ENCODE results near the gene KY.
"Not testable (repeated sequence)": the region's sequence is repeated elsewhere in the genome, so short reads cannot be mapped to it uniquely, and the experiment has no call there.

The KY gene

DNA sequence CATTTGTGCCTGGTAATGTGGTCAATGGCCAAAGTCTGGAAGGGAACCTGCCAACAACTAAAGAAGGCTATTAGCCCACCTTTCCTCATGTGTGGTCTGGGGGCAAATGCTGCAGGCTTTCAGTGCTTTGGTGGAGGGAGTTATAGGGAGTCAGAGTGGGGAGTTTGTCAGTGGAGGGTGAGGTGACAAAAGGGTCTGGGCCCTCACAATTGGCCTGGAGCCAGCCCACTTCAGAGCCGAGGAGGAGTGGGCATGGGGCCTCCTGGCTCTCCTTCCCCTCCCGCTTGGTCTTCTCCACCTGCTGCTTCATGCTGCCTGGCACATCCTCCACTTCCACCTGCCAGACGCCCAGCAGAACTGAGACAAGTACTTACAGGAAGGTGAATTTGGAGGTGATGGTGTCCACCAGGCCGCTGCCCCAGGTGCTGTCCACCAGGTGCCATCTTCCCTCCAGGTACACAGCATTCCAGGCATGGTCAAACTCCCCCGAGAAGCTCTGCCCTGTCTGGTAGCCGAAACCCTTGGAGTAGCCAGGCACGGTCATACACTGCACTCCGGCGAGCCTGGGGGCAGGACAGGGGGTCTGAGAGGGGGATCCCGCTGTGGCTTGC, 40.9 kb downstream of the KY start:
- DNase-seq, result no peak
- in situ Hi-C loops (cut with HindIII; ENCODE audit: low pct_ligation_motif_present, low pct_unique_long_range_greater_than_20kb, low sequenced_read_pairs), result no loop called here

GRCh38 chr3:134608771-134609435, 41.9 kb downstream of the KY start:
- DNase-seq, result no peak
- in situ Hi-C loops (cut with HindIII; ENCODE audit: low pct_ligation_motif_present, low pct_unique_long_range_greater_than_20kb, low sequenced_read_pairs), result no loop called here

- in situ Hi-C loops (cut with HindIII; ENCODE audit: low pct_ligation_motif_present, low pct_unique_long_range_greater_than_20kb, low sequenced_read_pairs), result no loop called here
- DNase-seq, result no peak
Observed at GRCh38 chr3:134608023-134608770, 42.6 kb downstream of the KY start.

DNA sequence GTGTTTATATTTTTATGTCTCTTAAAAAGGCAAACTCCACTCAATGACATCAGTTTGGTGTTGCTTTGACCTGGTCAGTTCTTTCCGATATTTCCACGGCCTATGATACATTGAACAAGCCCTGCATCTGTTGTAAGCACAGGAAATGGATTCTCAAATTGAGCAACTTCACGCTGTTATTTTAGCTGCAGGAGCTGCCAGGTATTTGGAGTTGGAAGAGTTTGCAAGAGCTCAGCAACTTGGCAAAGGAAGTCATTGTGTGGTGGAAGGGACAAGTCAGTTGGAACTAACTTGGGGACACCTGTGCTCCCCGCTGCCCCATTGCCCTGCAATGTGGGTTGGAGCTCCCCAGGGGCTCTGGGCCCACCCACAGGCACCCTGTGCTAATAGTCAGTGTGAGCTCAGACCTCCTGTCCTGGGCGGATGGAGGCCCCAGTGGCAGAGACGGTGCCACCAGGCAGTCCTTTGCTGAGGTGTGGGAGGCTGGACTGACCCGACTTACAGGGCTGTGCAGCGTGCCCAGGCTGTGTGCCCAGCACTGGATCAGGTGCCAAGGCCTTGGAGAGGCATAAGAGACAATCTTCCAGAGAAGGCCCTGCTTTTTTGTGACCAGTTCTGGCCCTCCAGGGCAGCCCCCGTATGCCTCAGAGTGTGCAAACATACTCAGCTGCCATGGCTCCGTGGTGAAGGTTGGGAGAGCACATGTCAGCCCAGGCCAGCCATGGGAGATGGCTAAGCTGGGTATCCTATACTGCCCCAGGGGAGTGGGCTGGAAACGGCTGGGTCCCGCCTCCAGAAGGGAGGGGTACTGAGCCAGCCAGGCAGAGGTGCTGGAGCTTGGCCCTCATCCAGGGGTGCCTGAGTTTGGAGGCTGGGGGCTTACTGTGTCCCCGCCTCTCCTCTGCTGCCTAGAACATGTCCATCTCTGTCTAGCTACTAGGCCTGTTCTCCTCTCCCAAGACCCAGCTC, 43.5 kb downstream of the KY start:
- no peak for DNase-seq
- in situ Hi-C loops (cut with HindIII; ENCODE audit: low pct_ligation_motif_present, low pct_unique_long_range_greater_than_20kb, low sequenced_read_pairs), result no loop called here

- in situ Hi-C loops (cut with HindIII; ENCODE audit: low pct_ligation_motif_present, low pct_unique_long_range_greater_than_20kb, low sequenced_read_pairs), result no loop called here
- no peak for DNase-seq
Observed at GRCh38 chr3:134606033-134607025, 44.5 kb downstream of the KY start.

DNA sequence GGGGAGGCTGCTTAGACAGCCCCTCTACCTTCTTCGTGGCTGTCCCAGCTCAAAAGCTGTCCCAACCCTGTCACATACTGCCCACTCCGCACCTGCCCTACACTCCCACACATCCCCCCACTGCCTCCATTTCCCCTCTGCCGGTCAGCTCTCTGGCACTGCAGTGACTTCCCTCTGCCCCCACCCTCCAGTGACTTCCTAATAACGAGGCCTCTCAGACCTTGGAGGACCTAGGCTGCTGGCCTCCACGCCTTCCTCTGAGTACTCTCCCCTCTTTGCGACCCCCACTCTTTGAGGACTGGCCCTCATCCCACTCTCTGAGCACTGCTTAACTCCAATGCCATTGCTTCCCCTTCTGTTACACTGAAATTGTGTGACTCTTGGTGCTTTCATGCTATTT, 45.3 kb downstream of the KY start:
- no peak for DNase-seq
- in situ Hi-C loops (cut with HindIII; ENCODE audit: low pct_ligation_motif_present, low pct_unique_long_range_greater_than_20kb, low sequenced_read_pairs), result no loop called here

DNA sequence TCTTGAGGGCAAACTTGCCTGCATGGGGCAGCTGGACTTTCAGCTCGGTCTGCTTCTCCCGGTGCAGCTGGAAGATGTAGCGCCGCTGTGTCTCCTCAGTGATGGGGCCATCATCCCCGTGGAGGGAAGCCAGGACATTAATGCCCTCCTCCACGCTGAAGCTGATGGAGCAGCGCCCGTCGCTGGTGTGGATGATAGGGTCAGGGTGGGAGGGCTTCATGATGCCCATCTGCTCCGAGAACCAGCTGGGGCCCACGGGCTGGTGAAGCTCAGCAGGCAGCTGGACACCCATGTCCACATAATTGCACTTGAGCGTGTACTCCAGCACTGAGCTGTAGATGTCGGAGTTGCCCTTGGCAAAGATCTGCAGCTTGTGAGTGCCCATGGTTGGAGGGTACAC, 46.9 kb downstream of the KY start:
- in situ Hi-C loops (cut with HindIII; ENCODE audit: low pct_ligation_motif_present, low pct_unique_long_range_greater_than_20kb, low sequenced_read_pairs), result no loop called here
- no peak for DNase-seq

GRCh38 chr3:134603480-134603879, 47.3 kb downstream of the KY start:
- no peak for DNase-seq
- in situ Hi-C loops (cut with HindIII; ENCODE audit: low pct_ligation_motif_present, low pct_unique_long_range_greater_than_20kb, low sequenced_read_pairs), result no loop called here

DNA sequence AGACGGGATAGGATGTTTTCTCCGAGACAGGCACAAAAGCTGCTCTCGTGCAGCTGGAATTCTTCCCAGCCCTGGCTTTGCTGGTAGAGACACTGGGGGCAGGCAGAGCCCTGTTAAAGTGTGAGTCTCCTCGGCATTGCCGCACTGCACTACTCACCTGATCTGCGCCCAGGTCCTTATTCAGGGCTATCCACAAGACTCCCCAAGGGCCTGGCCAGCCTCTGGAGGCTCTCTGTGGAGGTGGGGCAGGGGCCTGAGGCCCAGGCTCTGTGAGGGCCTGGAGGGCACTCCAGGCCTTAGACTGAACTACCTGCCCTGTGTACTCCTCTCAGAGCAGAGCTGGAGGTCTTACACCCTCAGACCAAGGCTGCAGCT, 48.4 kb downstream of the KY start:
- no peak for DNase-seq
- in situ Hi-C loops (cut with HindIII; ENCODE audit: low pct_ligation_motif_present, low pct_unique_long_range_greater_than_20kb, low sequenced_read_pairs), result no loop called here

DNA sequence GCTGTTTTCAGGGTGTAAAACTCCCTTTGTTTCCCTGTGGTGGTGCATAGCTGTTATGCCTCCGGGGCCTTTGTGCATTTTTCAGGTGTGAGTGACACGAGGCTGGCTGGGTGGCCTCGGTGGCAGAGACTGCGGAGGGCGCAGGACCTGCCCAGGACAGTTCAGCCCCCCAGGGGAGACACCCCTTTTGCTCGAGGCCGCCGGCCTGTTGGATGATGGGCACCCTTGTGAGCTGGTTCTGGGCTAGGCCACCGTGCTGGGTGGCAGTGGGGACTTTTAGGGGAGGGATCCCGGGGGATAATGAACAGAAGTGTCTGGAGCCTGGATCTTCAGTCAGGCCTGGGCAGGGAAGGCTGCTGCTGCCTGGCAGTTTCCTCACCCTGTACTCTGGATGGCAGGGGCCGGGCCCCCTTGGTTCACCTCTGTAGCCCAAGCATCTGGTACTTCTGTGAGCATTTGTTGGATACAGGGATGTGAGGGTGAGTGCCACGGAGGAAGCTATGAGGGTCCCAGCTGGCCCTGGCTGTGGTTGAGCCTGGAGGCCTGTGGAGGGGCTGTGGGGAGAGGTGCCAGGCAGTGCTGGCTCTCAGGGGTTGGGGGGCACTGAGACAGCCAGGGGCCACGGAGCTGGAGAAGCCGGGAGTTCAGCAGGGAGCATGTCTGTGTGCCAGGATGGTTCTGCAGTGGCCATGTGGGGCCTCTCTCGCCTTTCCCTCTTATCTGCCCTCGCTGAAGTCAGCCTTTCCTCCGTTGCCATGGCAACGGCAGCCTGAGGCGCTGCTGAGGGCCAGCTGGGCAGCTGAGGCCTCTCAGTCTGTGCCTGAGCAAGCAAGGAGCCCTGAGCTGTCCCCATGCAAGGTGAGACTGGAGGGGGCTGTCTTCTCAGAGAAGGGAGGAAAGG, 49.0 kb downstream of the KY start:
- in situ Hi-C loops (cut with HindIII; ENCODE audit: low pct_ligation_motif_present, low pct_unique_long_range_greater_than_20kb, low sequenced_read_pairs), result no loop called here
- no peak for DNase-seq

- in situ Hi-C loops (cut with HindIII; ENCODE audit: low pct_ligation_motif_present, low pct_unique_long_range_greater_than_20kb, low sequenced_read_pairs), result no loop called here
- peak; percentile 61 for DNase-seq
Observed at GRCh38 chr3:134600685-134601463, 49.9 kb downstream of the KY start.

- in situ Hi-C loops (cut with HindIII; ENCODE audit: low pct_ligation_motif_present, low pct_unique_long_range_greater_than_20kb, low sequenced_read_pairs), result no loop called here
- DNase-seq, result no peak
Observed at GRCh38 chr3:134600206-134600605, 50.6 kb downstream of the KY start.

- DNase-seq, result no peak
- in situ Hi-C loops (cut with HindIII; ENCODE audit: low pct_ligation_motif_present, low pct_unique_long_range_greater_than_20kb, low sequenced_read_pairs), result no loop called here
Observed at GRCh38 chr3:134598763-134599545, 51.9 kb downstream of the KY start.

DNA sequence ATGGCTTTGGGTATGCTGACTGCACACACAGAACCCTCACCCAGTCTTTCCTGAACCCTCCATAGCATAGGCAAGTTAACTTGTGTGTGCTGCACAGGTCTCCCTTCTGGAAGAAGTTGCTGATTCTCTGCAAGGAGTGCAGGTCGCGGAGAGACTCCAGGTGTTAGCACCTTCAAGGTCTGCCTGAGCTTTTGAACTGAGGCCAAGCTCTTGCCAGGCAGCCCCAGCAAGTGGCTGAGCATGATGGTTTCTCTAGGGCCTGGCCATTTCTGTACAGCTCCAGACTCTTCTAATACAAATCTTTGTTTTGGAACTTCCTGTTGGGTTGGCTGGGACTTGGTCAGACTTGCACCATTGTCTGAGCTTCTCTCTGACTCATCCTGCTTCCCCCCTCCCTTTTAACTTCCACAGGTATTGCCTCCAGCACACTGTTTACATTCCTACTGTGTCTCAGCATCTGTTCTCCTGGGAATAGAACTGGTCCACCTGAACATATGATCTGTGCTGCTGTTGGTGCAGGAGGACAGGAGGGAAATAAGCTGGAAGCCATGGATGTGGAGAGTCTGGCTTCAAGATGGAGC, 53.3 kb downstream of the KY start:
- in situ Hi-C loops (cut with HindIII; ENCODE audit: low pct_ligation_motif_present, low pct_unique_long_range_greater_than_20kb, low sequenced_read_pairs), result no loop called here
- no peak for DNase-seq

- in situ Hi-C loops (cut with HindIII; ENCODE audit: low pct_ligation_motif_present, low pct_unique_long_range_greater_than_20kb, low sequenced_read_pairs); DNase-seq: not testable (repeated sequence)
Observed at GRCh38 chr3:134594986-134595385, 55.8 kb downstream of the KY start.

Measured in ACHN (cell line).